ENCODE measurements around the gene MUTYH.
"Not testable (repeated sequence)": the region's sequence is repeated elsewhere in the genome, so short reads cannot be mapped to it uniquely, and the experiment has no call there.

The MUTYH gene

GRCh38 chr1:45299296-45299695, 40.9 kb downstream of the MUTYH start:
- in situ Hi-C loops (cut with MboI; ENCODE audit: low pct_unique_long_range_greater_than_20kb, low sequenced_read_pairs): loop anchor here (10.0 kb wide), 1 partner anchor 284 kb away; the partner anchor contains the start of genes HECTD3 and UROD

DNA sequence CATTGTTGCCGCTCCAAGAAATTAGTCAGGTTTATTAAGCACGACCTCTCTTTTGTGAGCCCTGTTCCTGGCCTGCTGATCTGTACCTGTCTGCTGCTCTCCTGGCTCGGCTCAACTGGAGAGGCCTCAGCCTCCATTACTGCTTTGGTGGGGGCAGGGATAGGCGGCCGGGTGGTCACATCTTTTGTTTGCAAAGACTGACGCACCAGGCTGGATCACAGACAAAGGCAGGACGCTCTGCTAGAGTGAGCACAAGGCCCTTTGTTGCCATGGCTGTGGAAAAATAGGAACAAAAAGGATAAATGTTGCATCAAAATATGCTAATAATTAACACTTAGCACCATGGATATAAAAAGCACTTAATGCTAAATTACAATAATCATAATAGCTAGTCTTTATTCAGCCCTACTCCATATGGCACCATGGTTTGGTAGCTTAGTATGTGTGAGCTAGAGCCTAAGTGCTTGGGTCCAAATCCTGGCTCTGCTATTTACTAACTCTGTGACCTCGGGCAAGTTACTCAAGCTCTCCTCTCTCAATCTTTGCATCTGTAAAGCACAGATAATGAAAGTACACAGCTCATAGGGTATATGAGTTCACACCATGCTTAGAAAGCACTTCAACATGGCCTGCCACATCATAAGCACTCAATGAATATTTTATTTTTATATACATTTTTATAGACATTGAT, 42.4 kb downstream of the MUTYH start:
- in situ Hi-C loops (cut with MboI; ENCODE audit: low pct_unique_long_range_greater_than_20kb, low sequenced_read_pairs): loop anchor here (10.0 kb wide), 1 partner anchor 283 kb away; the partner anchor contains the start of genes HECTD3 and UROD
- DNase-seq: no peak

More at GRCh38 chr1:45299296-45299695, 40.9 kb downstream of the MUTYH start:
- no peak for DNase-seq

DNA sequence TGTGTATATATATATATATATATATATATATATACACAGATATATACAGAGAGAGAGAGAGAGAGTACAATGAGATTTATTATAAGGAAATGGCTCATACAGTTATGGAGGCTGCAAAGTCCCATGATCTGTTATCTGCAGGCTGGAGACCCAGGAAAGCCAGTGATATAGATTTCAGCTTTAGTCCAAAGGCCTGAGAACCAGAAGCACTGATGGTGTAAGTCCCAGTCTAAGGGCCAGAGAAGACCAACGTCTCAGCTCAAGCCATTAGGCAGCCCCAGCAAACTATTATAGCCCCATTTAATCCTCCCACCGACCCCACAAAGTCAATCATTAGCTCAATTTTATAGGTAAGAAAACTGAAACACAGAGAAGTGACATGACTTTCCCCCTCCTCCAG, 48.5 kb downstream of the MUTYH start:
- in situ Hi-C loops (cut with MboI; ENCODE audit: low pct_unique_long_range_greater_than_20kb, low sequenced_read_pairs): loop anchor here (10.0 kb wide), 1 partner anchor 277 kb away; the partner anchor contains the start of genes HECTD3 and UROD
- no peak for DNase-seq

DNA sequence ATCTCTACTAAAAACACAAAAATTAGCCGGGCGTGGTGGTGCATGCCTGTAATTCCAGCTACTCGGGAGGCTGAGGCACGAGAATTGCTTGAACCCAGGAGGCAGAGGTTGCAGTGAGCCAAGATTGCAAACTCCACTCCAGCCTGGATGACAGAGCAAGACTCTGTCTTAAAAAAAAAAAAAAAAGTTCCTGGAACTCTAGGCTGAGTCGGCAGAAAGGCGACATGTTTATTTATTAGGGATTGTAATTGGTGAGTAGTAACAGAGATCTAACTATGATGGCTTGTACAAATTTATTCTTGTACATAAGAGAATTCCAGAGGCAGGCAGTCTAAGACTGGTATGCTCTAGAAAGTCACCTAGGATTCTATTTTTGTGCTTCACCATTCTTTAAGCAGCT, 49.2 kb downstream of the MUTYH start:
- DNase-seq: not testable (repeated sequence)
- in situ Hi-C loops (cut with MboI; ENCODE audit: low pct_unique_long_range_greater_than_20kb, low sequenced_read_pairs): loop anchor here (10.0 kb wide), 1 partner anchor 276 kb away; the partner anchor contains the start of genes HECTD3 and UROD

DNA sequence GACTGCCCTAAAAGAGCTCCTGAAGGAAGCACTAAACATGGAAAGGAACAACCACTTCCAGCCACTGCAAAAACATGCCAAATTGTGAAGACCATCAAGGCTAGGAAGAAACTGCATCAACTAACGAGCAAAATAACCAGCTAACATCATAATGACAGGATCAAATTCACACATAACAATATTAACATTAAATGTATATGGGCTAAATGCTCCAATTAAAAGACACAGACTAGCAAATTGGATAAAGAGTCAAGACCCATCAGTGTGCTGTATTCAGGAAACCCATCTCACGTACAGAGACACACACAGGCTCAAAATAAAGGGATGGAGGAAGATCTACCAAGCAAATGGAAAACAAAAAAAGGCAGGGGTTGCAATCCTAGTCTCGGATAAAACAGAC, 53.7 kb downstream of the MUTYH start:
- in situ Hi-C loops (cut with MboI; ENCODE audit: low pct_unique_long_range_greater_than_20kb, low sequenced_read_pairs); DNase-seq: not testable (repeated sequence)

- in situ Hi-C loops (cut with MboI; ENCODE audit: low pct_unique_long_range_greater_than_20kb, low sequenced_read_pairs); DNase-seq: not testable (repeated sequence)
Observed at GRCh38 chr1:45284858-45285257, 55.4 kb downstream of the MUTYH start.

- in situ Hi-C loops (cut with MboI; ENCODE audit: low pct_unique_long_range_greater_than_20kb, low sequenced_read_pairs): no loop called here
- DNase-seq: no peak
Observed at GRCh38 chr1:45282351-45282750, 57.9 kb downstream of the MUTYH start.

Measured in KBM-7 (cell line).